Endothelial cell of umbilical vein (primary cell): Measurements from ENCODE around the gene KCNE3. TPM values are rescaled to one million over a fixed set of nuclear protein-coding genes. Genes with fewer than 3 reads are reported as not detected.

Experiments
- BruUV-seq: library from RNA; stranded (reverse); fragments of 400-500 nt; replicated peaks from 2 replicates; lab custom pipeline; 2021; lab: Mats Ljungman, UMichigan
- CTCF ChIA-PET: fragments of 300-600, 350-600 bp; sonication (Branson Sonifier 250); formaldehyde crosslinking; loops from one replicate; lab custom pipeline; 2021; ENCODE audit warnings: antibody characterized with exemption, inconsistent platforms; lab: Charles Lee
- POLR2A ChIA-PET: fragments of 300-600, 350-600 bp; sonication (Branson Sonifier 250); formaldehyde crosslinking; loops from one replicate; lab custom pipeline; 2021; ENCODE audit warnings: antibody characterized with exemption, inconsistent platforms; lab: Charles Lee
- DNase-seq: peaks from one replicate; pipeline ENCODE4 v3.0.0-alpha.2; 2011; ENCODE audit warnings: low read depth, low spot score
- FAIRE-seq: peaks from 2 replicates; lab custom pipeline; 2011; peaks lifted over from hg19 to GRCh38; lab: Jason Lieb, UNC
- H2AFZ ChIP-seq: 2 replicates; pipeline ENCODE4 v1.6.0; 2012; ENCODE audit warnings: low read depth, low read length, control low read depth, inconsistent platforms
- H3K27ac ChIP-seq: 2 replicates; pipeline ENCODE4 v1.5.1; 2011; ENCODE audit warnings: low read depth, mild to moderate bottlenecking, control low read depth, low read length, moderate library complexity; ENCODE audit not compliant: insufficient read depth
- H3K27me3 ChIP-seq, 2 experiments: 2 replicates each; pipeline versions ENCODE4 v1.6.0 to v1.6.1; 2011; ENCODE audit warnings: low read length in 2 of 2, mixed read lengths in 1 of 2; ENCODE audit not compliant: control insufficient read depth in 2 of 2, insufficient read depth in 2 of 2
- H3K36me3 ChIP-seq, 2 experiments: 2 replicates in 1 of 2; 3 replicates in 1 of 2; pipeline ENCODE4 v1.5.1; 2011; ENCODE audit warnings: low read length in 2 of 2, mild to moderate bottlenecking in 1 of 2, moderate library complexity in 1 of 2; ENCODE audit not compliant: control insufficient read depth in 2 of 2, insufficient read depth in 2 of 2; ENCODE audit errors: extremely low read depth in 1 of 2
- H3K4me1 ChIP-seq: 3 replicates; pipeline ENCODE4 v1.5.1; 2011; ENCODE audit warnings: mild to moderate bottlenecking, low read length; ENCODE audit not compliant: control insufficient read depth, insufficient read depth; ENCODE audit errors: extremely low read depth
- H3K4me2 ChIP-seq: 2 replicates; pipeline ENCODE4 v1.6.1; 2011; ENCODE audit warnings: low read length, control low read depth, mixed read lengths; ENCODE audit not compliant: insufficient read depth
- H3K4me3 ChIP-seq, 3 experiments: fragments of 200-600 bp in 1 of 3; sonication (generic), shearing (Covaris generic) in 1 of 3; replicated peaks in 1 of 3; 2 replicates each; pipeline ENCODE4 v1.5.1; 2011 to 2016; ENCODE audit warnings: control low read depth in 3 of 3, low read length in 3 of 3, mild to moderate bottlenecking in 2 of 3, inconsistent platforms in 1 of 3, low read depth in 1 of 3, moderate library complexity in 1 of 3; ENCODE audit not compliant: insufficient read depth in 1 of 3
- H3K79me2 ChIP-seq: 2 replicates; pipeline ENCODE4 v1.6.0; 2012; ENCODE audit warnings: low read length, inconsistent platforms; ENCODE audit not compliant: control insufficient read depth, insufficient read depth
- H3K9ac ChIP-seq: replicated peaks from 2 replicates; pipeline ENCODE3; 2011; ENCODE audit warnings: low read length, control low read depth; ENCODE audit not compliant: insufficient read depth; ENCODE audit errors: extremely low read depth
- H3K9me1 ChIP-seq: replicated peaks from 3 replicates; pipeline ENCODE4 v1.6.0; 2011; ENCODE audit warnings: mild to moderate bottlenecking, low read length; ENCODE audit not compliant: control insufficient read depth, insufficient read depth; ENCODE audit errors: extremely low read depth
- H3K9me3 ChIP-seq: replicated peaks from 2 replicates; pipeline ENCODE4 v1.5.1; 2012; ENCODE audit warnings: low read length, inconsistent platforms; ENCODE audit not compliant: control insufficient read depth, insufficient read depth
- H4K20me1 ChIP-seq: replicated peaks from 2 replicates; pipeline ENCODE3; 2011; ENCODE audit warnings: mild to moderate bottlenecking, low read length; ENCODE audit not compliant: control insufficient read depth, insufficient read depth; ENCODE audit errors: extremely low read depth
- CTCF ChIP-seq, 2 donors: IDR thresholded peaks; 1 replicate in 1 of 2; 2 replicates in 1 of 2; pipeline ENCODE4 v1.5.1; 2011; ENCODE audit warnings: low read length in 2 of 2, mild to moderate bottlenecking in 2 of 2, moderate library complexity in 2 of 2, control low read depth in 1 of 2, inconsistent platforms in 1 of 2, low read depth in 1 of 2; ENCODE audit not compliant: insufficient read depth in 1 of 2; ENCODE audit errors: extremely low read depth in 1 of 2
- EZH2 ChIP-seq: IDR thresholded peaks from 2 replicates; pipeline ENCODE4 v1.6.1; 2012; ENCODE audit warnings: borderline replicate concordance, low read depth, mild to moderate bottlenecking, moderate library complexity, low read length, inconsistent platforms; ENCODE audit not compliant: severe bottlenecking
- FOS ChIP-seq: IDR thresholded peaks from 2 replicates; pipeline ENCODE4 v1.6.1; 2011; ENCODE audit warnings: mild to moderate bottlenecking, low read length, moderate library complexity, borderline replicate concordance; ENCODE audit not compliant: insufficient read depth
- GATA2 ChIP-seq: IDR thresholded peaks from 2 replicates; pipeline ENCODE4 v1.7.0; 2011; ENCODE audit warnings: low read depth, mild to moderate bottlenecking, moderate library complexity, mixed read lengths, low read length; ENCODE audit not compliant: insufficient read length, insufficient read depth
- JUN ChIP-seq: IDR thresholded peaks from 2 replicates; pipeline ENCODE4 v1.6.1; 2011; ENCODE audit warnings: borderline replicate concordance, low read depth; ENCODE audit not compliant: insufficient read length, insufficient read depth
- MAX ChIP-seq: IDR thresholded peaks from 2 replicates; pipeline ENCODE4 v1.6.1; 2011; ENCODE audit not compliant: insufficient read depth, insufficient read length
- MYC ChIP-seq: IDR thresholded peaks from one replicate; pipeline ENCODE4 v1.6.1; 2011; ENCODE audit warnings: mild to moderate bottlenecking, low read depth, low read length
- POLR2A ChIP-seq: IDR thresholded peaks from 2 replicates; pipeline ENCODE4 v1.6.1; 2012; ENCODE audit warnings: low read depth, mild to moderate bottlenecking, control low read depth, low read length
- POLR2AphosphoS5 ChIP-seq: IDR thresholded peaks from 2 replicates; pipeline ENCODE4 v1.6.1; 2012; ENCODE audit warnings: low read depth, mild to moderate bottlenecking, control low read depth, low read length, moderate library complexity; ENCODE audit not compliant: insufficient read depth
- dilution Hi-C: fragments of 300-500 bp; cut with MboI; formaldehyde crosslinking; loops from one replicate; pipeline ENCODE4 v1.15.0; 2019; ENCODE audit warnings: low sequenced_read_pairs; ENCODE audit not compliant: extremely low pct_ligation_motif_present
- intact Hi-C: fragments of 100-400 bp; cut with micrococcal nuclease; formaldehyde crosslinking; loops from one replicate; pipeline ENCODE4 v1.10.0; 2022
- polyA plus RNA-seq, 4 experiments: library from polyadenylated mRNA; depleted of rRNA in 3 of 4; stranded (reverse) in 3 of 4; unstranded in 1 of 4; fragments of >200 nt; gene quantifications; 2 replicates each; pipeline versions ENCODE4 v1.2.1 to v1.2.3, GENCODE V29; 2011 to 2012; ENCODE audit warnings: missing spikeins in 1 of 4
- total RNA-seq: library from RNA; stranded (reverse); gene quantifications from 2 replicates; pipeline ENCODE4 v1.2.3, GENCODE V29; 2021

KCNE3 gene
- total and polyA plus RNA-seq, 2 donors (not counting 3 experiments of a cell fraction or from before 2014, with no cell fraction given): 0.97 to 2.2 TPM

DNA sequence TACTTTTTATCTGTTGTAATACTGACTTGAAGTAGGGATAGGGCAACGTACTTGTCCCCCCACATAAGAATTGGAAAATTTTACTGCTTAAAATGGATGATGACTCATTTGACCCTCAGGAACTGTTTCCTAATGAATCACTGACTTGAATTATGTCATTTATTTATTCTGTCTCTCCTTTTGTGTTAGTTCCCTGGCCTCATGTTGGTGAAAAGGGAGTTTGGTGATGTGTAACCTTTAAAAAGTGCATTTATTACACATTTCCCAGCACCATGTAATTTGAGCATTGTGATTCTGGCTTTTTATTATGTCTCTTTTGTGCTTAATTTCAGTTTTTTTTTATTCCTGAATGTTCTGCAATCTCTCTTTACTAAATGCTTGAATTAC, 48.8 kb downstream of the KCNE3 start:
- intact Hi-C loops: loop anchor here (2.0 kb wide), 1 partner anchor 30 kb away; no protein-coding TSS in a partner anchor
- no peaks in the 10 kb centered on the region for H3K79me2 ChIP-seq
- POLR2A ChIA-PET: no interaction called here
- no peaks in the 10 kb centered on the region for H3K27me3 ChIP-seq
- TF ChIP-seq JUN: peak; percentile 99
- no peak for TF ChIP-seq CTCF (IDR thresholded peaks at IDR 0.05; ENCODE audit: extremely low read depth in 1 of 2, insufficient read depth in 1 of 2, low read depth in 1 of 2, low read length in 2 of 2)
- TF ChIP-seq MAX: no peak
- no peak for TF ChIP-seq POLR2AphosphoS5
- TF ChIP-seq GATA2: no peak
- no peak for TF ChIP-seq MYC
- peak; percentile 94 for TF ChIP-seq FOS
- no peak for TF ChIP-seq EZH2
- no peak for TF ChIP-seq POLR2A
- peak overlapping the region; percentile 88 for H3K9ac ChIP-seq
- H3K36me3 ChIP-seq: no peaks in the 10 kb centered on the region
- H3K9me3 ChIP-seq: no peaks in the 10 kb centered on the region
- H4K20me1 ChIP-seq: no peaks in the 10 kb centered on the region
- no peaks in the 10 kb centered on the region for H3K9me1 ChIP-seq
- H3K27ac ChIP-seq: peak overlapping the region; percentile 96
- peak overlapping the region in 1 of 3 experiments; percentile 13 for H3K4me3 ChIP-seq
- BruUV-seq: no TSS peak
- peaks cover 24% of the 10 kb centered on the region for H3K4me1 ChIP-seq
- peak overlapping the region; percentile 62 for H2AFZ ChIP-seq
- CTCF ChIA-PET: interaction anchor here (1.0 to 2.0 kb wide), 5 partner anchors 14 to 35 kb away, joined by 3 to 8 read pairs (median 3); partner anchors contain the start of gene PGM2L1
- H3K4me2 ChIP-seq: peak overlapping the region; percentile 95
- peak; percentile 95 for DNase-seq
- FAIRE-seq: no peak
- dilution Hi-C loops: no loop called here
